HCT116 (cell line): Measurements from ENCODE around the gene LOXL1.
"Not testable (repeated sequence)": the region's sequence is repeated elsewhere in the genome, so short reads cannot be mapped to it uniquely, and the experiment has no call there.

Experiments
- CEBPB ChIP-seq: IDR thresholded peaks from 2 replicates; pipeline ENCODE4 v1.6.1; 2012; ENCODE audit warnings: low read depth
- EZH2 ChIP-seq: fragments of 200-600 bp; sonication (generic); IDR thresholded peaks from 2 replicates; pipeline ENCODE4 v1.6.1; 2017; ENCODE audit warnings: antibody characterized with exemption, mixed run types
- EZH2phosphoT487 ChIP-seq: fragments of 200-600 bp; IDR thresholded peaks from 2 replicates; pipeline ENCODE4 v1.6.1; 2018; ENCODE audit warnings: antibody characterized with exemption, borderline replicate concordance
- POLR2A ChIP-seq: IDR thresholded peaks from 2 replicates; pipeline ENCODE4 v1.7.0; 2011; ENCODE audit warnings: borderline replicate concordance; ENCODE audit not compliant: insufficient read depth, insufficient read length; ENCODE audit errors: extremely low read depth
- SIN3A ChIP-seq: IDR thresholded peaks from 2 replicates; pipeline ENCODE4 v1.6.1; 2012; ENCODE audit warnings: low read depth
- ZFX ChIP-seq: fragments of 450-650 bp; IDR thresholded peaks from 2 replicates; pipeline ENCODE4 v1.6.1; 2017
- TF ChIP-seq, protein P1 (sequence below): IDR thresholded peaks from 2 replicates; pipeline ENCODE4 v1.6.1; 2011; ENCODE audit warnings: mild to moderate bottlenecking, low read length, moderate library complexity; ENCODE audit not compliant: insufficient replicate concordance; ENCODE audit errors: extremely low read depth
- TF ChIP-seq, protein P2 (sequence below), 3 experiments: fragments of 200-600 bp in 1 of 3; sonication (generic) in 1 of 3; IDR thresholded peaks in 2 of 3; conservative IDR thresholded peaks in 1 of 3; 2 replicates each; pipeline ENCODE4 v1.5.1; 2012 to 2017; ENCODE audit warnings: low read depth in 2 of 3, low read length in 2 of 3, antibody characterized with exemption in 1 of 3, borderline replicate concordance in 1 of 3, control low read depth in 1 of 3, mild to moderate bottlenecking in 1 of 3, mixed read lengths in 1 of 3, mixed run types in 1 of 3, moderate library complexity in 1 of 3; ENCODE audit not compliant: insufficient read depth in 1 of 3
- TF ChIP-seq, protein P3 (sequence below): IDR thresholded peaks from 2 replicates; pipeline ENCODE4 v1.6.1; 2012

DNA sequence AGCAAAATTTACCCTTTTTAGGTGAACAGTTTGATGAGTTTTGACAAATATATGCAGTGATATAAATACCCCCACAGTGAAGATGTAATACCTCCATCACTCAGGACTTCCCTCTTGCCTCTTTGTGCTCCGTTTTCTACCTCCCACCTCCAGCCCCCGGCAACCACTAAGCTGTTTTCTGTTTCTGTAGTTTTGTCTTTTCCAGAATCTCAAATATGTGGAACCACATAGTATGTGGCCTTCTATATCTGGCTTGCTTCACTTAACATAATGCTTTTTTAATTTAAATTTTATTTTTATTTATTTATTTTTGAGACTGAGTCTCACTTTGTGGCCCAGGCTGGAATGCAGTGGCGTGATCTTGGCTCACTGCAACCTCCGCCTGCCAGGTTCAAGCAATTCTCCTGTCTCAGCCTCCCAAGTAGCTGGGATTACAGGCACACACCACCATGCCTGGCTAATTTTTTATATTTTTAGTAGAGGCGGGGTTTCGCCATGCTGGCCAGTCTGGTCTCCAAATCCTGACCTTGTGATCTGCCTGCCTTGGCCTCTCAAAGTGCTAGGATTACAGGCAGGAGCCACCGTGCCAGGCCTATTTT lies 34.3 kb downstream of the LOXL1 start:
- TF ChIP-seq, protein P1, sequence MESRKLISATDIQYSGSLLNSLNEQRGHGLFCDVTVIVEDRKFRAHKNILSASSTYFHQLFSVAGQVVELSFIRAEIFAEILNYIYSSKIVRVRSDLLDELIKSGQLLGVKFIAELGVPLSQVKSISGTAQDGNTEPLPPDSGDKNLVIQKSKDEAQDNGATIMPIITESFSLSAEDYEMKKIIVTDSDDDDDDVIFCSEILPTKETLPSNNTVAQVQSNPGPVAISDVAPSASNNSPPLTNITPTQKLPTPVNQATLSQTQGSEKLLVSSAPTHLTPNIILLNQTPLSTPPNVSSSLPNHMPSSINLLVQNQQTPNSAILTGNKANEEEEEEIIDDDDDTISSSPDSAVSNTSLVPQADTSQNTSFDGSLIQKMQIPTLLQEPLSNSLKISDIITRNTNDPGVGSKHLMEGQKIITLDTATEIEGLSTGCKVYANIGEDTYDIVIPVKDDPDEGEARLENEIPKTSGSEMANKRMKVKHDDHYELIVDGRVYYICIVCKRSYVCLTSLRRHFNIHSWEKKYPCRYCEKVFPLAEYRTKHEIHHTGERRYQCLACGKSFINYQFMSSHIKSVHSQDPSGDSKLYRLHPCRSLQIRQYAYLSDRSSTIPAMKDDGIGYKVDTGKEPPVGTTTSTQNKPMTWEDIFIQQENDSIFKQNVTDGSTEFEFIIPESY = not testable (repeated sequence)
- TF ChIP-seq CEBPB, POLR2A, SIN3A, EZH2phosphoT487, ZFX, EZH2: not testable (repeated sequence)
- TF ChIP-seq, protein P2, sequence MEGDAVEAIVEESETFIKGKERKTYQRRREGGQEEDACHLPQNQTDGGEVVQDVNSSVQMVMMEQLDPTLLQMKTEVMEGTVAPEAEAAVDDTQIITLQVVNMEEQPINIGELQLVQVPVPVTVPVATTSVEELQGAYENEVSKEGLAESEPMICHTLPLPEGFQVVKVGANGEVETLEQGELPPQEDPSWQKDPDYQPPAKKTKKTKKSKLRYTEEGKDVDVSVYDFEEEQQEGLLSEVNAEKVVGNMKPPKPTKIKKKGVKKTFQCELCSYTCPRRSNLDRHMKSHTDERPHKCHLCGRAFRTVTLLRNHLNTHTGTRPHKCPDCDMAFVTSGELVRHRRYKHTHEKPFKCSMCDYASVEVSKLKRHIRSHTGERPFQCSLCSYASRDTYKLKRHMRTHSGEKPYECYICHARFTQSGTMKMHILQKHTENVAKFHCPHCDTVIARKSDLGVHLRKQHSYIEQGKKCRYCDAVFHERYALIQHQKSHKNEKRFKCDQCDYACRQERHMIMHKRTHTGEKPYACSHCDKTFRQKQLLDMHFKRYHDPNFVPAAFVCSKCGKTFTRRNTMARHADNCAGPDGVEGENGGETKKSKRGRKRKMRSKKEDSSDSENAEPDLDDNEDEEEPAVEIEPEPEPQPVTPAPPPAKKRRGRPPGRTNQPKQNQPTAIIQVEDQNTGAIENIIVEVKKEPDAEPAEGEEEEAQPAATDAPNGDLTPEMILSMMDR (IDR thresholded peaks at IDR 0.05 in 2 of 3, conservative IDR thresholded peaks at IDR 0.05 in 1 of 3; ENCODE audit: borderline replicate concordance in 1 of 3, insufficient read depth in 1 of 3, low read depth in 2 of 3, low read length in 2 of 3) = not testable (repeated sequence)
- TF ChIP-seq, protein P3, sequence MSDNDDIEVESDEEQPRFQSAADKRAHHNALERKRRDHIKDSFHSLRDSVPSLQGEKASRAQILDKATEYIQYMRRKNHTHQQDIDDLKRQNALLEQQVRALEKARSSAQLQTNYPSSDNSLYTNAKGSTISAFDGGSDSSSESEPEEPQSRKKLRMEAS = not testable (repeated sequence)
